IPS-18c (cell line): ENCODE results near the gene WNK2.
"Not testable (repeated sequence)": the region's sequence is repeated elsewhere in the genome, so short reads cannot be mapped to it uniquely, and the experiment has no call there.

Experiments used
- H3K4me3 ChIP-seq: 2 replicates; pipeline ENCODE4 v1.7.0; 2013; ENCODE audit warnings: low read depth, mild to moderate bottlenecking, low read length, moderate library complexity; ENCODE audit not compliant: insufficient read depth
- H3K9me3 ChIP-seq: one replicate; pipeline ENCODE4 v1.6.1; 2013; ENCODE audit warnings: mild to moderate bottlenecking, low read length, moderate library complexity; ENCODE audit not compliant: control insufficient read depth, insufficient read depth

The WNK2 gene

GRCh38 chr9:93332317-93332716 is 148.4 kb downstream of the WNK2 start:
- H3K4me3 ChIP-seq = no peak overlapping the region
- peaks cover 2% of the 10 kb centered on the region for H3K9me3 ChIP-seq

- peaks cover 10% of the 10 kb centered on the region for H3K9me3 ChIP-seq
- H3K4me3 ChIP-seq = no peak overlapping the region
Observed at GRCh38 chr9:93336720-93337119, 152.8 kb downstream of the WNK2 start.

GRCh38 chr9:93338196-93338595 is 154.3 kb downstream of the WNK2 start:
- H3K4me3 ChIP-seq, H3K9me3 ChIP-seq: not testable (repeated sequence)

GRCh38 chr9:93340091-93340490 is 156.2 kb downstream of the WNK2 start:
- Histone ChIP-seq H3K9me3 (peaks cover 10% of the 10 kb centered on the region), H3K4me3 (no peak overlapping the region; the same call in 1 of the 2 replicates)

GRCh38 chr9:93341820-93342219 is 157.9 kb downstream of the WNK2 start:
- H3K4me3 ChIP-seq, H3K9me3 ChIP-seq: not testable (repeated sequence)

- not testable (repeated sequence) for H3K9me3 ChIP-seq, H3K4me3 ChIP-seq
Observed at GRCh38 chr9:93342428-93342827, 158.5 kb downstream of the WNK2 start.

- no peak overlapping the region for H3K4me3 ChIP-seq
Observed at GRCh38 chr9:93343663-93344062, 159.7 kb downstream of the WNK2 start.

GRCh38 chr9:93345643-93346230 is 161.8 kb downstream of the WNK2 start:
- Histone ChIP-seq H3K9me3 (no peaks in the 10 kb centered on the region), H3K4me3 (peak overlapping the region; percentile 63)

More at GRCh38 chr9:93343663-93344062, 159.7 kb downstream of the WNK2 start:
- H3K9me3 ChIP-seq = peaks cover 6% of the 10 kb centered on the region

GRCh38 chr9:93346231-93347112 is 162.5 kb downstream of the WNK2 start:
- Histone ChIP-seq H3K4me3 (peak overlapping the region; percentile 63), H3K9me3 (no peaks in the 10 kb centered on the region)

- H3K4me3 ChIP-seq = not testable (repeated sequence)
Observed at GRCh38 chr9:93347371-93347975, 163.5 kb downstream of the WNK2 start.

GRCh38 chr9:93353413-93354310 is 169.7 kb downstream of the WNK2 start:
- not testable (repeated sequence) for H3K9me3 ChIP-seq, H3K4me3 ChIP-seq

More at GRCh38 chr9:93347371-93347975, 163.5 kb downstream of the WNK2 start:
- not testable (repeated sequence) for H3K9me3 ChIP-seq

- no peak overlapping the region for H3K4me3 ChIP-seq
Observed at GRCh38 chr9:93354451-93354850, 170.5 kb downstream of the WNK2 start.

GRCh38 chr9:93355827-93356226 is 171.9 kb downstream of the WNK2 start:
- no peak overlapping the region for H3K4me3 ChIP-seq
- peaks cover 2% of the 10 kb centered on the region for H3K9me3 ChIP-seq

More at GRCh38 chr9:93354451-93354850, 170.5 kb downstream of the WNK2 start:
- no peaks in the 10 kb centered on the region for H3K9me3 ChIP-seq

GRCh38 chr9:93357649-93358048 is 173.7 kb downstream of the WNK2 start:
- Histone ChIP-seq H3K9me3 (peaks cover 2% of the 10 kb centered on the region), H3K4me3 (no peak overlapping the region)

GRCh38 chr9:93359907-93360306 is 176.0 kb downstream of the WNK2 start:
- H3K9me3 ChIP-seq, H3K4me3 ChIP-seq: not testable (repeated sequence)

GRCh38 chr9:93361995-93362394 is 178.1 kb downstream of the WNK2 start:
- Histone ChIP-seq H3K9me3 (peaks cover 2% of the 10 kb centered on the region), H3K4me3 (no peak overlapping the region)
